HG02973 (cell line): Measurements from ENCODE around the gene GRIPAP1.

Experiments
- ATAC-seq: cut with Tn5 transposase; IDR thresholded peaks from one replicate; pipeline ENCODE4 v1.9.1; 2021; ENCODE audit warnings: moderate library complexity; ENCODE audit not compliant: unreplicated experiment

Gene GRIPAP1

DNA sequence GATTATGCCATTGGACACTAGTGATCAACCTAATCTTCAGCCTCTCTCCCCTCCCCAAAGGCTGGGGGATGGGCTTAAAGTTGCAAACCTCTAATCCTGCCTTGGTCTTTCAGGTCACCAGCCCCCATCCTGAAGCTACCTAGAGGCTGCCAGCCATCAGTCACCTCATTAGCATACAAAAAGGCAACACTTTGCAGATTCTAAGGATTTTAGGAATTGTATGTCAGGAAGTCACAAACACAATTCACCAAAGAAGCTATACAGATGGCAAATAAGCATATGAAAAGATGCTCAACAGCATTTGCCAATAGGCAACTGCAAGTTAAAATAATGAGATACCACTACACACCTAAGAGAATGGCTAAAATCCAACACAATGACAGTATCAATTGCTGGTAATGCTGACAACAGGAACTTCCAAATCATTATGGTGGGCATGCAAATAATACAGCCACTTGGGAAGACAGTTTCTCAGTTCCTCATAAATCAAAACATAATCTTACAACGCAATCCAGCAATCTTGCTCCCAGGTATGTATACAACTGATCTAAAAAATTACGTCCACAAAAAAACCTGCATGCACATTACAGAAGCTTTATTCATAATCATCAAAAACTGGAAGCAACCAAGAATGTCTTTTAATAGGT, 74.2 kb downstream of the GRIPAP1 start:
- ATAC-seq, result no peak

GRCh38 chrX:48927123-48927522, 74.9 kb downstream of the GRIPAP1 start:
- no peak for ATAC-seq

GRCh38 chrX:48924270-48924669, 77.8 kb downstream of the GRIPAP1 start:
- no peak for ATAC-seq

- no peak for ATAC-seq
Observed at GRCh38 chrX:48923771-48924170, 78.3 kb downstream of the GRIPAP1 start.
